Neural crest cell (in vitro differentiated cells): ENCODE results near the gene LGR5. TPM values are rescaled to one million over a fixed set of nuclear protein-coding genes. Genes with fewer than 3 reads are reported as not detected.

ENCODE experiments used
- DNase-seq: peaks from one replicate; pipeline ENCODE4 v3.0.0; 2021; ENCODE audit warnings: low read depth, mixed read lengths, low spot score
- H3K27ac Mint-ChIP-seq: one replicate; pipeline ENCODE4 v1.8.0; 2021; ENCODE audit warnings: mild to moderate bottlenecking, mixed read lengths; ENCODE audit not compliant: unreplicated experiment
- H3K27me3 Mint-ChIP-seq: 2 replicates; pipeline ENCODE4 v1.8.0; 2021; ENCODE audit warnings: low read depth, mild to moderate bottlenecking, mixed read lengths
- H3K36me3 Mint-ChIP-seq: 2 replicates; pipeline ENCODE4 v1.8.0; 2021; ENCODE audit warnings: low read depth, mild to moderate bottlenecking, mixed read lengths
- H3K4me1 Mint-ChIP-seq: 2 replicates; pipeline ENCODE4 v1.8.0; 2021; ENCODE audit warnings: mixed read lengths
- H3K4me3 Mint-ChIP-seq: one replicate; pipeline ENCODE4 v1.8.0; 2021; ENCODE audit warnings: mild to moderate bottlenecking, mixed read lengths
- H3K9me3 Mint-ChIP-seq: 2 replicates; pipeline ENCODE4 v1.8.0; 2021; ENCODE audit warnings: mixed read lengths
- CTCF ChIP-seq: fragments of 200-600 bp; sonication (generic); conservative IDR thresholded peaks from 2 replicates; pipeline ENCODE4 v1.5.0; 2021; ENCODE audit warnings: antibody characterized with exemption, mild to moderate bottlenecking
- total RNA-seq: library from RNA; stranded (reverse); gene quantifications from 2 replicates; pipeline ENCODE4 v1.2.1, GENCODE V29; 2021

The LGR5 gene
- total RNA-seq, 1 donor from 2014 or later, result 10.3 TPM

DNA sequence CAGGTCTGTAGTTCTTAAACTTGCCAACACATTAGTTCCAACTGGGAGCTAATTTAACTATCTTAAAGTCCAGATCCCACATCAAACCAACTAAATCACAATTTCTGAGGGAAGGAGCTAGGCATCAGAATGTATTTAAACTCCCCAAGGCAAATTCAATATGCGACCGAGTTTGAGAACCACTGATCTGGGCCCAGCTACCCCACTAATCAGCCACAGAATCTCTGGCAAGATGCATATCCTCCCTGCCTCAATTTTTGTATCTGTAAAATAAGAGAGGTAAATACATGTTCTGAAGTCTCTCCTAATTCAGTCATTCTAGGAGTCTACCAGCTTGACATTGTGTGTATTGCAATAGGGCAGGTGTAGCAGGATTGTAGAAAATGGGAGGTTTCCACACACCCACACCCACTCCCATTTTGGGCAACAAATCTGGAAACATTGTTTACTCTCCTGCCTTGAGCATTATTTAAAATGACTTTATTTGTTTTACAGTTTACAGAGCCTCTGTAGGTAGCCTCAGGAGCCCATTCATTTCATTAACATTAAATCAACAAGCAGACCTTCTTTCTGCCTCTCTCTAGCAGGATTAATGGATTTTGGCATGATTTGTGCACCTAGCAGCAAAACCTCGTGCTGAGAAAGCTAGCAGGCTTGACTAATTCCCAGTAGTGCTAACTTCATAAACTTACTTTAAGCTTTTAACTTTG, 15.6 kb downstream of the LGR5 start:
- no peak for DNase-seq
- Mint-ChIP-seq H3K27me3 (no peaks in the 10 kb centered on the region), H3K9me3 (peaks cover 2% of the 10 kb centered on the region), H3K27ac (no peak overlapping the region), H3K4me3 (no peak overlapping the region), H3K4me1 (peaks cover 44% of the 10 kb centered on the region), H3K36me3 (peaks cover 6% of the 10 kb centered on the region)
- no peak for TF ChIP-seq CTCF

DNA sequence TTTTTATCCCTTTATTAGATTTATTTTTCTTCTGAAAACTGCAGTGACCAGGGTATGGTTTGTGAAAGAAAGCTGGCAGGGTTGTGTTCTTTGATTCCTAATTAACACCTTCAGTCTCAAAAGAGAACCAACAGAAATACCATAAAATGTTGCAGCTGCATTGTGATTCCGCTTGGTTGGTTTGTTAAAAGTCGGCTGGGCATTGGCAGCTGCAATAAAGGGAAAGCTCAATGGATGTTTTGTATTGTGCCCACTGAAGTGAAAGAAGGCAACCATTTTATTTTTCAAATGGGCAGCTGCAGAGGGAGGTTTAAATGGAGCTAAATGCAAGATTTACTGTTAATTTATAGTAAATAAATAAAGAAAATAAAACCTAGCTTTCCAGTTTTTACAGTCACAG, 16.7 kb downstream of the LGR5 start:
- Mint-ChIP-seq H3K9me3 (peaks cover 2% of the 10 kb centered on the region), H3K4me1 (peaks cover 44% of the 10 kb centered on the region), H3K27ac (peak overlapping the region; percentile 25), H3K4me3 (peak overlapping the region; percentile 65), H3K36me3 (peaks cover 2% of the 10 kb centered on the region), H3K27me3 (no peaks in the 10 kb centered on the region)
- no peak for DNase-seq
- TF ChIP-seq CTCF, result no peak

GRCh38 chr12:71456990-71457389, 17.4 kb downstream of the LGR5 start:
- Mint-ChIP-seq H3K36me3 (peaks cover 2% of the 10 kb centered on the region), H3K27me3 (no peaks in the 10 kb centered on the region), H3K9me3 (peaks cover 2% of the 10 kb centered on the region), H3K27ac (peak overlapping the region; percentile 88), H3K4me1 (peaks cover 44% of the 10 kb centered on the region), H3K4me3 (peak overlapping the region; percentile 32)
- no peak for DNase-seq
- TF ChIP-seq CTCF, result no peak

- peaks cover 27% of the 10 kb centered on the region for H3K4me1 Mint-ChIP-seq
- DNase-seq, result no peak
- H3K9me3 Mint-ChIP-seq, result no peaks in the 10 kb centered on the region
- TF ChIP-seq CTCF, result no peak
- no peak overlapping the region for H3K27ac Mint-ChIP-seq
- H3K36me3 Mint-ChIP-seq, result no peaks in the 10 kb centered on the region
- no peak overlapping the region for H3K4me3 Mint-ChIP-seq
- H3K27me3 Mint-ChIP-seq, result no peaks in the 10 kb centered on the region
These were observed 20.7 kb downstream of the LGR5 start for GRCh38 chr12:71460318-71460717.

- H3K27me3 Mint-ChIP-seq, result no peaks in the 10 kb centered on the region
- no peak overlapping the region for H3K4me3 Mint-ChIP-seq
- no peaks in the 10 kb centered on the region for H3K9me3 Mint-ChIP-seq
- TF ChIP-seq CTCF, result no peak
- no peak for DNase-seq
- H3K4me1 Mint-ChIP-seq, result peaks cover 22% of the 10 kb centered on the region
- H3K27ac Mint-ChIP-seq, result no peak overlapping the region
- no peaks in the 10 kb centered on the region for H3K36me3 Mint-ChIP-seq
These were observed 21.4 kb downstream of the LGR5 start for GRCh38 chr12:71460850-71461609.
